ENCODE data around the gene PLXNB1. TPM values are rescaled to one million over a fixed set of nuclear protein-coding genes. Genes with fewer than 3 reads are reported as not detected.

Gene PLXNB1
- total RNA-seq, 1 donor = 35.0 TPM

GRCh38 chr3:48419597-48419996, 10.3 kb downstream of the PLXNB1 start:
- TF ChIP-seq, protein P1, sequence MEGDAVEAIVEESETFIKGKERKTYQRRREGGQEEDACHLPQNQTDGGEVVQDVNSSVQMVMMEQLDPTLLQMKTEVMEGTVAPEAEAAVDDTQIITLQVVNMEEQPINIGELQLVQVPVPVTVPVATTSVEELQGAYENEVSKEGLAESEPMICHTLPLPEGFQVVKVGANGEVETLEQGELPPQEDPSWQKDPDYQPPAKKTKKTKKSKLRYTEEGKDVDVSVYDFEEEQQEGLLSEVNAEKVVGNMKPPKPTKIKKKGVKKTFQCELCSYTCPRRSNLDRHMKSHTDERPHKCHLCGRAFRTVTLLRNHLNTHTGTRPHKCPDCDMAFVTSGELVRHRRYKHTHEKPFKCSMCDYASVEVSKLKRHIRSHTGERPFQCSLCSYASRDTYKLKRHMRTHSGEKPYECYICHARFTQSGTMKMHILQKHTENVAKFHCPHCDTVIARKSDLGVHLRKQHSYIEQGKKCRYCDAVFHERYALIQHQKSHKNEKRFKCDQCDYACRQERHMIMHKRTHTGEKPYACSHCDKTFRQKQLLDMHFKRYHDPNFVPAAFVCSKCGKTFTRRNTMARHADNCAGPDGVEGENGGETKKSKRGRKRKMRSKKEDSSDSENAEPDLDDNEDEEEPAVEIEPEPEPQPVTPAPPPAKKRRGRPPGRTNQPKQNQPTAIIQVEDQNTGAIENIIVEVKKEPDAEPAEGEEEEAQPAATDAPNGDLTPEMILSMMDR (IDR thresholded peaks at IDR 0.05; ENCODE audit: insufficient read depth, low read depth, low read length) = no peak
- H3K4me3 ChIP-seq (ENCODE audit: low read depth, low read length) = no peak overlapping the region
- DNase-seq (ENCODE audit: low read depth) = no peak

- no peak for DNase-seq (ENCODE audit: low read depth)
- no peak overlapping the region for H3K4me3 ChIP-seq (ENCODE audit: low read depth, low read length)
- TF ChIP-seq, protein P1 (IDR thresholded peaks at IDR 0.05; ENCODE audit: insufficient read depth, low read depth, low read length) = no peak
Measured at GRCh38 chr3:48419149-48419548, 10.7 kb downstream of the PLXNB1 start.

DNA sequence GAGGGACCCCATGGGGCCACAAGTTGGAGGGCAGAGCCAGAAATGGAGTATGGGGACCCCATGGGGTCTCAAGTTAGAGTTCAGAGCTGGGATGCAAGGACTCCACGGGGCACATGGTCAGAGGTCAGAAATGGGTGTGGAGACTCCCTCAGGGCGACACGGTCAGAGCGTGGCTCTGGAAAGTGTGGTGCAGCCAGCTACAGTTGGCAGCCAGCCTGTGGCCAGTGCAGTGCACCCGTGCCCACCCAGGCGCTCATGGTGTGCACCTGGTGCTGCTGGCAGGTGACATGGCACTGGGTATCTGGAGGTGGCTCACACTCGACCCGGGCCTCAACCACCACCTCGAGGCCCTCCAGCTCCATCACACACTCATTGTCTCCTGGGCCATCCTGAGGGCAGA, 11.2 kb downstream of the PLXNB1 start:
- no peak for DNase-seq (ENCODE audit: low read depth)
- TF ChIP-seq, protein P1 (IDR thresholded peaks at IDR 0.05; ENCODE audit: insufficient read depth, low read depth, low read length) = no peak
- no peak overlapping the region for H3K4me3 ChIP-seq (ENCODE audit: low read depth, low read length)

GRCh38 chr3:48418140-48418539, 11.7 kb downstream of the PLXNB1 start:
- TF ChIP-seq, protein P1 (IDR thresholded peaks at IDR 0.05; ENCODE audit: insufficient read depth, low read depth, low read length) = no peak
- DNase-seq (ENCODE audit: low read depth) = no peak
- no peak overlapping the region for H3K4me3 ChIP-seq (ENCODE audit: low read depth, low read length)

DNA sequence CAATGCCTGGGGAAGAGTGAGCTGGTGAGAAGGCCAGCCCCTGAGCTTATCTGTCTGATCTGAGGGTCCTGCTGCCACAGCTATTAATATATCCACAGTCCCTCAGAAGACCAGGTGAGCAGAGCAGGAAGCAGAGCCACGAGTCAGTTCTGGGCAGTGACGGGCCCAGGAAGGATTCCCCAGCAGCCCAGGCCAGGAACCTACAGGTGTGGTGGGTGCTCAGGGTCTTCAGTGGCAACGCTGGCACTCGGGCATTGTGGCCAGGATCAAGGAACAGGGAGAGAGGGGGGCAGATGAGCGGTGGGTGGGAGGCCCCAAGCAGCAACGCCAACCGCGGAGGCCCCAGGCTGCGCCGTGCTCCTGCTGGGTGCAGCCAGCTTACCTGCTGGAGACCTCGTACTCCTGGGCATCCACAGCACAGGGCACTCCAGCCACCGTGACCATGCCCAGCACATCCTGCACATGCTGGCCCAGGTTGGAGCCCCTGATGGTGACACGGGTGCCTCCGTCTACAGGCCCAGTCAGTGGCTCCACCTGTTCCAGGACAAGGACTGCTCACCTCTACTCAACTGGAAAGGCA, 12.3 kb downstream of the PLXNB1 start:
- no peak overlapping the region for H3K4me3 ChIP-seq (ENCODE audit: low read depth, low read length)
- TF ChIP-seq, protein P1 (IDR thresholded peaks at IDR 0.05; ENCODE audit: insufficient read depth, low read depth, low read length) = no peak
- no peak for DNase-seq (ENCODE audit: low read depth)

GRCh38 chr3:48416546-48416945, 13.3 kb downstream of the PLXNB1 start:
- TF ChIP-seq, protein P1 (IDR thresholded peaks at IDR 0.05; ENCODE audit: insufficient read depth, low read depth, low read length) = no peak
- no peak overlapping the region for H3K4me3 ChIP-seq (ENCODE audit: low read depth, low read length)
- DNase-seq (ENCODE audit: low read depth) = no peak

- TF ChIP-seq, protein P1 (IDR thresholded peaks at IDR 0.05; ENCODE audit: insufficient read depth, low read depth, low read length) = no peak
- no peak for DNase-seq (ENCODE audit: low read depth)
- no peak overlapping the region for H3K4me3 ChIP-seq (ENCODE audit: low read depth, low read length)
Measured at GRCh38 chr3:48416091-48416505, 13.8 kb downstream of the PLXNB1 start.
